ENCODE measurements around the gene TTC1. TPM values are rescaled to one million over a fixed set of nuclear protein-coding genes. Genes with fewer than 3 reads are reported as not detected.

The TTC1 gene
- total RNA-seq, 6 experiments from 2014 or later: 63.9 to 76.0 (median 70.6) TPM

DNA sequence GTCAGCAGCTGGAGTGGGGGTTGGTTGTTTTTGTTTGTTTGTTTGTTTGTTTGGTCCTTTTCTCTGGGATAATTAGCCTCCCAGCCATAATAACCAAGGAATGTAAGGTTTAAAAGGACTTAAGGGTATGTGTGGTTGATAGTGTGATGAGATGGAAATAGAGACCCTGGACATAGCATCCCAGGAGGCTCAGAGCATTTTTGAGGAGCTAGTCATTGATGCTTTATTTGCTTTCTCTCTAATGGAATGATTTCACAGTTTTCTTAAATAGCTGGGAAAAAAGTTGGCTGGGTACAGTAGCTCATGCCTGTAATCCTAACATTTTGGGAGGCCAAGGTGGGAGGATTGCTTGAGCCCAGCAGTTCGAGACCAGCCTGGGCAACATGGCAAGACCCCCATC lies 45.1 kb downstream of the TTC1 start:
- Mint-ChIP-seq H3K27me3 (ENCODE audit: insufficient read depth) (no peaks in the 10 kb centered on the region; the same call in 1 of the 2 replicates), H3K4me1 (ENCODE audit: low read depth) (peaks cover 20% of the 10 kb centered on the region), H3K9me3 (no peaks in the 10 kb centered on the region), H3K27ac (peak overlapping the region; percentile 56), H3K36me3 (ENCODE audit: low read depth) (peaks cover 45% of the 10 kb centered on the region), H3K4me3 (no peak overlapping the region)
- peak; percentile 7 for DNase-seq
- no peak for TF ChIP-seq CTCF (IDR thresholded peaks at IDR 0.05)

- no peak for TF ChIP-seq CTCF (IDR thresholded peaks at IDR 0.05)
- Mint-ChIP-seq H3K27me3 (ENCODE audit: insufficient read depth) (no peaks in the 10 kb centered on the region; the same call in 1 of the 2 replicates), H3K27ac (peak overlapping the region; percentile 56), H3K4me1 (ENCODE audit: low read depth) (peaks cover 20% of the 10 kb centered on the region), H3K4me3 (no peak overlapping the region), H3K36me3 (ENCODE audit: low read depth) (peaks cover 38% of the 10 kb centered on the region), H3K9me3 (no peaks in the 10 kb centered on the region)
- DNase-seq: peak; percentile 43
Measured at GRCh38 chr5:160054831-160055230, 45.9 kb downstream of the TTC1 start.

DNA sequence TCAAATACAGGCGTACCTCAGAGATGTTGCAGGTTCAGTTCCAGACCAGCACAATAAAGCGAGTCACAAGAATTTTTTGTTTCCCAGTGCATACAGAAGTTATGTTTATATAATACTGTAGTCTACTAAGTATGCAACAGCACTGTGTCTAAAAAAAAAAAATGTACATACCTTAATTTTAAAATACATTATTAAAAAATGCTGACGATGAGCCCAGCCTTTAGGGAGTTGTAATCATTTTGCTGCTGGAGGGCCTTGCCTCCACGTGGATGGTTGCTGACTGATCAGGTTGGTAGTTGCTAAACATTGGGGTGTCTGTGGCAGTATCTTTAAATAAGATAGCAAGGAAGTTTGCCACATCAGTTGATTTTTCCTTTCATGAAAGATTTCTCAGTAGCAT lies 48.3 kb downstream of the TTC1 start:
- no peak for TF ChIP-seq CTCF (IDR thresholded peaks at IDR 0.05)
- peaks cover 20% of the 10 kb centered on the region for H3K4me1 Mint-ChIP-seq (ENCODE audit: low read depth)
- H3K9me3 Mint-ChIP-seq: no peaks in the 10 kb centered on the region
- DNase-seq: no peak
- peaks cover 37% of the 10 kb centered on the region for H3K36me3 Mint-ChIP-seq (ENCODE audit: low read depth)
- H3K27ac Mint-ChIP-seq: no peak overlapping the region
- no peak overlapping the region for H3K4me3 Mint-ChIP-seq
- H3K27me3 Mint-ChIP-seq (ENCODE audit: insufficient read depth): no peaks in the 10 kb centered on the region; the same call in 1 of the 2 replicates

GRCh38 chr5:160060001-160060400 lies 51.1 kb downstream of the TTC1 start:
- TF ChIP-seq CTCF (IDR thresholded peaks at IDR 0.05): no peak
- no peak overlapping the region for H3K4me3 Mint-ChIP-seq
- no peak overlapping the region for H3K27ac Mint-ChIP-seq
- no peaks in the 10 kb centered on the region for H3K9me3 Mint-ChIP-seq
- H3K36me3 Mint-ChIP-seq (ENCODE audit: low read depth): peaks cover 27% of the 10 kb centered on the region
- no peak for DNase-seq
- H3K4me1 Mint-ChIP-seq (ENCODE audit: low read depth): peaks cover 4% of the 10 kb centered on the region
- no peaks in the 10 kb centered on the region; the same call in 1 of the 2 replicates for H3K27me3 Mint-ChIP-seq (ENCODE audit: insufficient read depth)

GRCh38 chr5:160061770-160062169 lies 52.8 kb downstream of the TTC1 start:
- peaks cover 19% of the 10 kb centered on the region for H3K36me3 Mint-ChIP-seq (ENCODE audit: low read depth)
- H3K4me3 Mint-ChIP-seq: no peak overlapping the region
- TF ChIP-seq CTCF (IDR thresholded peaks at IDR 0.05): no peak

DNA sequence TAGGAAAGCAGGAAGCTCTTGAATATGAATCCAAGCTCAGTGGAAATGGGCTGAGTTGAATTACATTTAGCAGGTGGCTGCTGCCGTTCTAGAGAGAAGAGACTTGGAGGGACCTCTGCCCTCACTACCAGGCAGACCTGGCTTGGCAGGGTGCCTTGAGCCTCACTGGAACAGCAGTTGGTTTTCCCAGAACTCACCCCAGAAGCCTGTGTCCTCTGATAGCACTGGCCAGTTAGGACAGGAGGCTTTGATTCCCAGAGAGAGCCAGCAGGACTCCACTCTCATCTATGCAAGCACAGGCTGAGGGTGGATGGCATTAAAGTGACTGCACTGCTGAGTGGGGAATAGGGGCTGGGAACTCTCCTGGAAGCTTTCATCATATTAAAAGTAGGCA lies 55.5 kb downstream of the TTC1 start:
- Mint-ChIP-seq H3K4me1 (ENCODE audit: low read depth) (no peaks in the 10 kb centered on the region), H3K27ac (no peak overlapping the region), H3K4me3 (no peak overlapping the region), H3K27me3 (ENCODE audit: insufficient read depth) (no peaks in the 10 kb centered on the region; the same call in 1 of the 2 replicates), H3K9me3 (no peaks in the 10 kb centered on the region), H3K36me3 (ENCODE audit: low read depth) (peaks cover 8% of the 10 kb centered on the region)
- no peak for DNase-seq
- no peak for TF ChIP-seq CTCF (IDR thresholded peaks at IDR 0.05)

More at GRCh38 chr5:160061770-160062169, 52.8 kb downstream of the TTC1 start:
- H3K27ac Mint-ChIP-seq: no peak overlapping the region
- H3K27me3 Mint-ChIP-seq (ENCODE audit: insufficient read depth): no peaks in the 10 kb centered on the region; the same call in 1 of the 2 replicates
- DNase-seq: no peak
- no peaks in the 10 kb centered on the region for H3K9me3 Mint-ChIP-seq
- H3K4me1 Mint-ChIP-seq (ENCODE audit: low read depth): no peaks in the 10 kb centered on the region
